HG02763 (cell line): ENCODE data around the gene LORICRIN.

Experiments
- ATAC-seq: cut with Tn5 transposase; IDR thresholded peaks from one replicate; pipeline ENCODE4 v1.9.1; 2021; ENCODE audit warnings: mild to moderate bottlenecking, moderate library complexity; ENCODE audit not compliant: unreplicated experiment

The LORICRIN gene

DNA sequence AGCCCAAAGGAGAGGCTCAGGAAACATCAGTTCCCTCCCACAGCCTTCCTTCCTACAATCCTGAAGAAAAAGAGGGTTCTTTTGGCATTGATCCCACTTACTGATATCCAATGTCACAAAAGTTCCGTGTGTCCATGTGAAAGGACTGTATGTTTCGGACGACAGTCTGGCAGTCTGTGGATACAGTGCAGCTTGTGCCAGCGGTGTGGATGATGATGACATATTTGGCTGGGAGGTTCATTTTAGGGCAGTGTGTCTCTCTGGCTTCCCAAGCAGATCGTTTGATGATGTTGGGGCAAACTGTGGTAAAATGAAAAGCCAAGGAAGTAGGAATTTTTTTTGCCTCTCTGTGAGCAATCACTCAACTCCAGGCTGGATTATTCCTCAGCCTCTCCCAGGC lies 42.8 kb downstream of the LORICRIN start:
- ATAC-seq = no peak

DNA sequence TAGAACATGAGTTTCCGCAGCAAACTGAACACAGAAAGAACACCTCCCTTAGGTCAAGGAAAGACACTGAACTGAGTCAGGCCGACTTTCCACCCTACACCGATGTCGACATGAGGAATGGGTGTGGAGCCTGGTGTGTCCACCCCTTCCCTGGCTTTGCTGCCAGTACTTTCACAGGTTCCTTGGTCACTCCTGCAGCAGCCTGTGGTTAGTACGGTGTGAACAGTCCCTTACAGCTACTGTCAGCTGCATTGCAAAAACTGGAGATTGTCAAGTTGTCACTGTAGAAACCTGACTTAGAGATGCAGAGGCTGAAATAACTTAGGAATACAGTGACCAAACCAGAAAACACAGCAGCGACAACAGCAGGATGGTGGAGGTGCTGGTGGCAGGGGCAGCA lies 46.2 kb downstream of the LORICRIN start:
- ATAC-seq = no peak

- no peak for ATAC-seq
Observed at GRCh38 chr1:153306303-153307220, 47.1 kb downstream of the LORICRIN start.

DNA sequence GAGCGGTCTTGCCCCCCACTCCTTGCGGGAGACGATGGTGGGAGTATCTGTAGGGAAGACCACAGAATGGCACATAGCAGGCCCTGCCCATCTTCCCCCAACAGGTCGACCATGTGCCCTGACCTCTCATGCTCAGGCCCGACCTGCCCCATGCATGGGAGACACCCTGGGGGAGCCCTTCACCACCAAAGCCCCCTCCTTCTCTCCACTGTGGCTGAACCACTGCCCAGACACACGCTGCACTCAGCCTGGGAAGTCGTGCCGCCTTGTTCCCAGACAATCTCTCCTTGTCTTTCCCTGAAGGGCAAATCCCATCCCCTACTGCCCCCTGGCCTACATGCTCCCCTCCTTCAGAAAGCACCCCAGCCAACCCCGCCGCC lies 47.7 kb downstream of the LORICRIN start:
- ATAC-seq = no peak

GRCh38 chr1:153308540-153308939 lies 49.1 kb downstream of the LORICRIN start:
- no peak for ATAC-seq

DNA sequence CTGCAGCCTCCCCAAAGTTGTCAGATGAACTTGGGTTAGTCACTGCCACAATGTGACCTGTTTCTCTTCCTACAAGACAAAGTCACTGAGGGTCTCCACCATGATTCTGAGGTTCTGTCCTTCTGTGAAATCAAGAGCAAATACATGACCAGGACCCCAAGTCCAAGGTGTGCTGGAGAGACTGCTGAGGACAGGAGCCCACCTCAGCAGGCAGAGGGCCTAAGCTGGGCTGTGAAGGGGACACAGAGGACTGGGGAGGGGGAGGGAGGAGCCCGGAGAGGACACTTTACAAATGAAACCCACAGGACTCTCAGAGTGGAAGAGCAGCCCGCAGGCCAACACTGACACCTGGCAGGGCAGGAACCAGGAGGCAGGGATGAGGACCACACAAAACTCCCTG lies 50.0 kb downstream of the LORICRIN start:
- ATAC-seq = no peak

- ATAC-seq = no peak
Observed at GRCh38 chr1:153310526-153310925, 51.0 kb downstream of the LORICRIN start.
